ENCODE data around the gene SPOUT1.
A peak's percentile ranks its signal among the peaks of the same experiment; 100 is the strongest.

The SPOUT1 gene

GRCh38 chr9:128835246-128836210, 5.9 kb upstream of the SPOUT1 start:
- DNase-seq = no peak

- DNase-seq = no peak
These were observed 4.1 kb upstream of the SPOUT1 start for GRCh38 chr9:128833696-128834095.

- DNase-seq = no peak
These were observed 708 bp downstream of the SPOUT1 start for GRCh38 chr9:128828719-128829452.

GRCh38 chr9:128828267-128828666, 1.3 kb downstream of the SPOUT1 start:
- no peak for DNase-seq

- no peak for DNase-seq
These were observed 3.5 kb downstream of the SPOUT1 start for GRCh38 chr9:128825923-128826700.

- DNase-seq = no peak
These were observed 4.7 kb downstream of the SPOUT1 start for GRCh38 chr9:128824911-128825310.

- no peak for DNase-seq
These were observed 5.6 kb downstream of the SPOUT1 start for GRCh38 chr9:128823903-128824406.

GRCh38 chr9:128823362-128823902, 6.2 kb downstream of the SPOUT1 start:
- DNase-seq = no peak

GRCh38 chr9:128822407-128823042, 7.1 kb downstream of the SPOUT1 start:
- DNase-seq = no peak

- no peak for DNase-seq
These were observed 7.8 kb downstream of the SPOUT1 start for GRCh38 chr9:128821584-128822406.

- DNase-seq = no peak
These were observed 8.7 kb downstream of the SPOUT1 start for GRCh38 chr9:128820665-128821583.

GRCh38 chr9:128819716-128820664, 9.6 kb downstream of the SPOUT1 start:
- DNase-seq = no peak

GRCh38 chr9:128818839-128819715, 10.5 kb downstream of the SPOUT1 start:
- DNase-seq = no peak

- DNase-seq = peak; percentile 91
These were observed 11.3 kb downstream of the SPOUT1 start, which contains the start of gene ENDOG for GRCh38 chr9:128818099-128818838. ENDOG (plus strand) TSS chr9:128818500; CDS start chr9:128818685, 185 bp downstream.

GRCh38 chr9:128810873-128811272, 18.7 kb downstream of the SPOUT1 start:
- no peak for DNase-seq

- DNase-seq = no peak
These were observed 19.8 kb downstream of the SPOUT1 start for GRCh38 chr9:128809831-128810230.

- DNase-seq = no peak
These were observed 20.5 kb downstream of the SPOUT1 start for GRCh38 chr9:128809036-128809599.
